K562 (cell line): ENCODE measurements around the gene BACE1-AS. TPM values are rescaled to one million over a fixed set of nuclear protein-coding genes. Genes with fewer than 3 reads are reported as not detected.

Source experiments
- BRD9 ChIP-seq: fragments of 450-650 bp; IDR thresholded peaks from 2 replicates; pipeline ENCODE4 v1.6.1; 2018; ENCODE audit warnings: low read depth; ENCODE audit not compliant: partially characterized antibody
- CBX2 ChIP-seq: fragments of 200-600 bp; sonication (generic); IDR thresholded peaks from one replicate; pipeline ENCODE4 v1.6.1; 2012; ENCODE audit warnings: mild to moderate bottlenecking, low read length, inconsistent platforms; ENCODE audit not compliant: insufficient read depth, poor library complexity, severe bottlenecking
- CXXC5 ChIP-seq: fragments of 250-450 bp; sonication (Bioruptor Pico); IDR thresholded peaks from 2 replicates; pipeline ENCODE4 v1.8.0; 2022; ENCODE audit warnings: inconsistent platforms, mild to moderate bottlenecking, moderate library complexity
- ETV1 ChIP-seq: fragments of 450-650 bp; conservative IDR thresholded peaks from 2 replicates; pipeline ENCODE4 v1.6.1; 2016; ENCODE audit warnings: missing genetic modification characterization, control low read depth, low read depth, missing compliant biosample characterization
- GABPA ChIP-seq: fragments of 200-800 bp; sonication (Bioruptor generic); conservative IDR thresholded peaks from 2 replicates; pipeline ENCODE4 v1.6.1; 2016; ENCODE audit warnings: low read depth, missing genetic modification characterization, missing compliant biosample characterization
- JUNB ChIP-seq: fragments of 450-650 bp; formaldehyde crosslinking; conservative IDR thresholded peaks from 2 replicates; pipeline ENCODE4 v1.4.0; 2020; ENCODE audit warnings: mild to moderate bottlenecking
- MAZ ChIP-seq, 2 experiments: fragments of 450-650 bp in 1 of 2; sonication (generic) in 1 of 2; formaldehyde crosslinking; IDR thresholded peaks in 1 of 2; conservative IDR thresholded peaks in 1 of 2; 2 replicates each; pipeline versions ENCODE4 v1.4.0 to v1.5.0; 2020; ENCODE audit warnings: mild to moderate bottlenecking in 1 of 2, missing genetic modification reagents in 1 of 2
- MEF2A ChIP-seq: IDR thresholded peaks from 2 replicates; pipeline ENCODE4 v1.6.1; 2011; ENCODE audit warnings: low read depth, mild to moderate bottlenecking, low read length, moderate library complexity; ENCODE audit not compliant: control insufficient read depth
- NELFE ChIP-seq: IDR thresholded peaks from 2 replicates; pipeline ENCODE4 v1.6.1; 2011; ENCODE audit warnings: mild to moderate bottlenecking; ENCODE audit not compliant: insufficient read depth, insufficient read length
- NR4A1 ChIP-seq, 2 experiments: fragments of 250-450 bp in 1 of 2; fragments of 450-650 bp in 1 of 2; sonication (Bioruptor Pico) in 1 of 2; IDR thresholded peaks; 2 replicates each; pipeline versions ENCODE4 v1.4.0 to v1.6.1; 2016 to 2020; ENCODE audit warnings: mild to moderate bottlenecking in 2 of 2, missing compliant biosample characterization in 1 of 2, missing genetic modification characterization in 1 of 2, moderate library complexity in 1 of 2
- PHTF2 ChIP-seq: fragments of 250-450 bp; sonication (Bioruptor Pico); IDR thresholded peaks from 2 replicates; pipeline ENCODE4 v1.5.0; 2021; ENCODE audit warnings: mild to moderate bottlenecking
- RFX7 ChIP-seq: fragments of 250-450 bp; sonication (Bioruptor Pico); IDR thresholded peaks from 2 replicates; pipeline ENCODE4 v1.5.1; 2021; ENCODE audit warnings: mild to moderate bottlenecking
- SMAD1 ChIP-seq: fragments of 150-350 bp; IDR thresholded peaks from 2 replicates; pipeline ENCODE4 v1.6.1; 2014; ENCODE audit warnings: low read length, low read depth; ENCODE audit not compliant: partially characterized antibody
- SMAD4 ChIP-seq: fragments of 250-450 bp; sonication (Bioruptor Pico); conservative IDR thresholded peaks from 2 replicates; pipeline ENCODE4 v1.8.0; 2021; ENCODE audit warnings: inconsistent platforms, mild to moderate bottlenecking, moderate library complexity
- STAT5A ChIP-seq: IDR thresholded peaks from 2 replicates; pipeline ENCODE4 v1.6.1; 2012; ENCODE audit warnings: low read length, inconsistent platforms, borderline replicate concordance
- TAF15 ChIP-seq: fragments of 200-400 bp; formaldehyde crosslinking; IDR thresholded peaks from 2 replicates; pipeline ENCODE4 v1.6.1; 2017; ENCODE audit warnings: mild to moderate bottlenecking, low read depth, low read length, moderate library complexity
- TRIM24 ChIP-seq, 2 experiments: fragments of 450-650 bp; IDR thresholded peaks; 2 replicates each; pipeline ENCODE4 v1.6.1; 2016
- ZC3H11A ChIP-seq: IDR thresholded peaks from 2 replicates; pipeline ENCODE4 v1.6.1; 2012; ENCODE audit warnings: low read depth, low read length, improper control_type of control experiment
- ZNF217 ChIP-seq: sonication (generic); formaldehyde crosslinking; IDR thresholded peaks from 2 replicates; pipeline ENCODE4 v1.8.0; 2022; ENCODE audit warnings: mild to moderate bottlenecking, missing genetic modification reagents
- ZNF282 ChIP-seq: sonication (generic); formaldehyde crosslinking; IDR thresholded peaks from 2 replicates; pipeline ENCODE4 v1.8.1; 2023; ENCODE audit warnings: missing genetic modification reagents
- ZNF398 ChIP-seq: fragments of 250-450 bp; sonication (Bioruptor Pico); IDR thresholded peaks from 2 replicates; pipeline ENCODE4 v1.8.0; 2021; ENCODE audit warnings: moderate library complexity, mild to moderate bottlenecking, inconsistent platforms
- polyA plus RNA-seq, 8 experiments: library from polyadenylated mRNA; depleted of rRNA in 4 of 8; stranded (reverse) in 5 of 8; unstranded in 3 of 8; fragments of >200 nt; fragmentation: Nextera tagmentation in 2 of 8; fragmentation: Illumina TruSeq in 1 of 8; extraction: Ambion mirVana in 2 of 8; extraction: Trizol in 1 of 8; gene quantifications; 2 replicates each; pipeline versions ENCODE4 v1.2.1 to v1.2.3, GENCODE V29; 2011 to 2014; ENCODE audit warnings: inconsistent platforms in 1 of 8, missing spikeins in 1 of 8
- total RNA-seq, 7 experiments: library from RNA; depleted of rRNA in 6 of 7; stranded (reverse); fragments of >200 nt in 6 of 7; fragmentation: Illumina TruSeq in 2 of 7; extraction: Trizol in 2 of 7; gene quantifications; 2 replicates each; pipeline versions ENCODE4 v1.2.1 to v1.2.3, GENCODE V29; 2011 to 2021; ENCODE audit warnings: low replicate concordance in 1 of 7
- TF ChIP-seq, protein P1 (sequence below): IDR thresholded peaks from 2 replicates; pipeline ENCODE4 v1.6.1; 2011; ENCODE audit warnings: borderline replicate concordance, low read depth, mild to moderate bottlenecking, moderate library complexity, low read length; ENCODE audit not compliant: insufficient read depth, poor library complexity, severe bottlenecking
- TF ChIP-seq, protein P2 (sequence below): sonication (generic); formaldehyde crosslinking; IDR thresholded peaks from 2 replicates; pipeline ENCODE4 v1.8.0; 2022; ENCODE audit warnings: mild to moderate bottlenecking, low read depth, missing genetic modification reagents

BACE1-AS gene
- total and polyA plus RNA-seq, 9 of the 15 experiments (the other 6 are each of a cell fraction or from before 2014, with no cell fraction given): 2.2 to 8.2 (median 3.8) TPM

DNA sequence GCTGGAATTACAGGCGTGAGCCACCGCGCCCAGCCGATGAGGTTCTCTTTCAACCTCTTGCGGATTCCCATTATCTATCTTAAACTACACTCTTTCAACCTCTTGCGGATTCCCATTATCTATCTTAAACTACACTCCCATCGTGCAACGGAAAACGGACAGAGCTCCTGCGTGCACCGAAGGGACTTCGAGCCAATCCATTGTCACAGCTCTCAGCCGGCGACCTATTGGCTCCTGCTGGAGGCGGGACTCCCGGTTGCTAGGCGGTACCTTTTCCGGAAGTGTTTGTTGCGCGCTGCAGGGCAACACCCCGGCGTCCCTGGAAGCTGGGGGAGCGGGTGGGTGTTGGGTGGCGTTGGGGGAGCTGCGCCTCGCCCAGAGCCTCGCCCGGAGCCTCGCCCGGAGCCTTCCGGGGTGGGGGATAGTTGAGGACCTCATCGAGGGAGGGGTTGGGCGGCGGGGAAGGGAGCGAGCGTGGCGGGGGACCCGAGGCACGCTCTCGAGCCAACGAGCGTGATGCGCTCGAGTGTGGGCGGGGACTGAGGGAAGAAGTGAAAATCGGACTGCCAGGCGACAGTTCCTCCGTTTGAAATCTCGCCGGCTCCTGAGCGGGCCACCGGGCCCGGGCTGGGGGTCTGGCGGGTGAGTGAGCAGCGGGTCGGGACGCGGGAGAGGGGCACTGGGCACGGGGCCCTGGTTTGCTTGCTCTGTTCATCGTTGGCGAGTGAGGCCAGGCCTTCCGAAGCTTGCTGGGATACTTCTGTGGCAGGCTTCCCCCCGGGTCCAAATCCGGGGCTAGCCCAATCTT, 36.6 kb downstream of the BACE1-AS start, which contains the start of gene CEP164 (continued):
- TF ChIP-seq ZNF398 (CRISPR knock-in tag) (no peak), MEF2A (no peak), SMAD4 (peak; percentile 50; the same call in 1 of the 2 replicates), ZNF217 (CRISPR knock-in tag) (no peak), STAT5A (no peak), ETV1 (tag) (peak; percentile 89), ZC3H11A (no peak), TAF15 (no peak), NR4A1 (CRISPR knock-in tag; IDR thresholded peaks at IDR 0.05) (no peak), NR4A1 (tag; IDR thresholded peaks at IDR 0.05) (no peak), RFX7 (CRISPR knock-in tag) (no peak), TRIM24 (IDR thresholded peaks at IDR 0.05) (peak; percentile 91 to 97), BRD9 (no peak), NELFE (no peak), ZNF282 (CRISPR knock-in tag) (no peak), CBX2 (no peak), SMAD1 (no peak), JUNB (CRISPR knock-in tag) (no peak), GABPA (tag) (peak; percentile 94), MAZ (CRISPR knock-in tag; conservative IDR thresholded peaks at IDR 0.05 in 1 of 2, IDR thresholded peaks at IDR 0.05 in 1 of 2) (peak; percentile 34 to 70; a peak in 3 of 4 replicates), PHTF2 (CRISPR knock-in tag) (no peak), CXXC5 (CRISPR knock-in tag) (peak; percentile 87)
- TF ChIP-seq, protein P1, sequence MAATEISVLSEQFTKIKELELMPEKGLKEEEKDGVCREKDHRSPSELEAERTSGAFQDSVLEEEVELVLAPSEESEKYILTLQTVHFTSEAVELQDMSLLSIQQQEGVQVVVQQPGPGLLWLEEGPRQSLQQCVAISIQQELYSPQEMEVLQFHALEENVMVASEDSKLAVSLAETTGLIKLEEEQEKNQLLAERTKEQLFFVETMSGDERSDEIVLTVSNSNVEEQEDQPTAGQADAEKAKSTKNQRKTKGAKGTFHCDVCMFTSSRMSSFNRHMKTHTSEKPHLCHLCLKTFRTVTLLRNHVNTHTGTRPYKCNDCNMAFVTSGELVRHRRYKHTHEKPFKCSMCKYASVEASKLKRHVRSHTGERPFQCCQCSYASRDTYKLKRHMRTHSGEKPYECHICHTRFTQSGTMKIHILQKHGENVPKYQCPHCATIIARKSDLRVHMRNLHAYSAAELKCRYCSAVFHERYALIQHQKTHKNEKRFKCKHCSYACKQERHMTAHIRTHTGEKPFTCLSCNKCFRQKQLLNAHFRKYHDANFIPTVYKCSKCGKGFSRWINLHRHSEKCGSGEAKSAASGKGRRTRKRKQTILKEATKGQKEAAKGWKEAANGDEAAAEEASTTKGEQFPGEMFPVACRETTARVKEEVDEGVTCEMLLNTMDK: no peak
- TF ChIP-seq, protein P2, sequence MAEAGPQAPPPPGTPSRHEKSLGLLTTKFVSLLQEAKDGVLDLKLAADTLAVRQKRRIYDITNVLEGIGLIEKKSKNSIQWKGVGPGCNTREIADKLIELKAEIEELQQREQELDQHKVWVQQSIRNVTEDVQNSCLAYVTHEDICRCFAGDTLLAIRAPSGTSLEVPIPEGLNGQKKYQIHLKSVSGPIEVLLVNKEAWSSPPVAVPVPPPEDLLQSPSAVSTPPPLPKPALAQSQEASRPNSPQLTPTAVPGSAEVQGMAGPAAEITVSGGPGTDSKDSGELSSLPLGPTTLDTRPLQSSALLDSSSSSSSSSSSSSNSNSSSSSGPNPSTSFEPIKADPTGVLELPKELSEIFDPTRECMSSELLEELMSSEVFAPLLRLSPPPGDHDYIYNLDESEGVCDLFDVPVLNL (CRISPR knock-in tag): no peak
